Keratinocyte (primary cell): ENCODE measurements around the gene CTIF.

Source experiments
- CTCF ChIP-seq, 3 experiments: IDR thresholded peaks in 1 of 3; conservative IDR thresholded peaks in 1 of 3; optimal IDR thresholded peaks in 1 of 3; 2 replicates in 2 of 3; 3 replicates in 1 of 3; pipeline versions ENCODE3 to v1.5.1; 2011; ENCODE audit warnings: low read length in 3 of 3, mild to moderate bottlenecking in 3 of 3, moderate library complexity in 2 of 3, control low read depth in 1 of 3, inconsistent platforms in 1 of 3; ENCODE audit not compliant: insufficient read depth in 2 of 3; ENCODE audit errors: extremely low read depth in 1 of 3
- EZH2 ChIP-seq: IDR thresholded peaks from one replicate; pipeline ENCODE4 v1.6.1; 2012; ENCODE audit warnings: inconsistent platforms, mild to moderate bottlenecking, low read length, moderate library complexity

- TF ChIP-seq CTCF (optimal IDR thresholded peaks at IDR 0.05 in 1 of 3, IDR thresholded peaks at IDR 0.05 in 1 of 3, conservative IDR thresholded peaks at IDR 0.05 in 1 of 3; ENCODE audit: extremely low read depth in 1 of 3, insufficient read depth in 2 of 3, low read length in 3 of 3) (no peak), EZH2 (no peak)
Observed at GRCh38 chr18:48708807-48709206, 170.0 kb downstream of the CTIF start.
